H54 (cell line): ENCODE data around the gene OSBPL6.
A peak's percentile ranks its signal among the peaks of the same experiment; 100 is the strongest.

ENCODE experiments used
- DNase-seq: peaks from one replicate; pipeline ENCODE4 v3.0.0; 2011; ENCODE audit warnings: low spot score, mixed read lengths; ENCODE audit not compliant: insufficient read length
- FAIRE-seq: peaks from 3 replicates; lab custom pipeline; 2011; peaks lifted over from hg19 to GRCh38; lab: Jason Lieb, UNC
- POLR2A ChIP-seq: IDR thresholded peaks from 2 replicates; pipeline ENCODE4 v1.6.1; 2011; ENCODE audit warnings: low read depth, mild to moderate bottlenecking, low read length

The OSBPL6 gene

GRCh38 chr2:178374865-178375264 is 180.6 kb downstream of the OSBPL6 start:
- no peak for FAIRE-seq
- no peak for TF ChIP-seq POLR2A
- no peak for DNase-seq

GRCh38 chr2:178377046-178377445 is 182.7 kb downstream of the OSBPL6 start:
- DNase-seq: no peak
- TF ChIP-seq POLR2A: no peak
- no peak for FAIRE-seq

GRCh38 chr2:178379162-178380004 is 185.1 kb downstream of the OSBPL6 start:
- DNase-seq: no peak
- no peak for FAIRE-seq

GRCh38 chr2:178380763-178381162 is 186.5 kb downstream of the OSBPL6 start:
- TF ChIP-seq POLR2A: no peak
- no peak for DNase-seq
- no peak for FAIRE-seq

More at GRCh38 chr2:178379162-178380004, 185.1 kb downstream of the OSBPL6 start:
- no peak for TF ChIP-seq POLR2A

- DNase-seq (no peak), FAIRE-seq (no peak)
- no peak for TF ChIP-seq POLR2A
Observed at GRCh38 chr2:178383718-178384117, 189.4 kb downstream of the OSBPL6 start.

GRCh38 chr2:178385595-178386148 is 191.4 kb downstream of the OSBPL6 start:
- DNase-seq: no peak
- TF ChIP-seq POLR2A: no peak
- FAIRE-seq: no peak

DNA sequence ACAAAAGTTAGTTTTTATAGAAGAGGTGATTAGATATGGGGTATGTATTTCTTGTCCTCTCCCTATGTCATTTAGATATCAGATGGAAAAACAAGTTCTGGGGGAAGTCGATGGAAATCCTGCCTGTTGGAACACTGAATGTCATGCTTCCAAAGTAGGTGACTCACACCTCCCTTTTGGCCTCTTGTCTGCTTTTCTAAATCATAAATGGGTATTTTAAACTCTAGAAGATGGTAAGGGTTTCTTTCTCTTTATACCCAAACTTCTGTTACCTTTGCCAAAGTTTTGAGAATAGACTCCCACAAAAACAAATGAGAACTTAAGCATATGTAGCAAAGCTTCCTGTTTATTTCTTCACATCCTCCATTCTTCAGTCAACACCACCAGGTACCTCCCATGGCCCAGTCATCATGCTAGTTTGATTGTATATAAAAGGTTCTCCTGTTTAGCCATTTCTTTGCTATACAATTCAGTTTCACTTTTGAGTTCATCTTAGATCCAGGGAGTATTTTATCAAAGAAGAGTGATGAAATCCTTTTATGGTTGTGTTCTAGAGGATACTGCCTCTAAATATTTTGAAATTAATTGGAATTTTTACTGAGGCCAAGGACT is 192.8 kb downstream of the OSBPL6 start:
- FAIRE-seq (peak; percentile 53), DNase-seq (no peak)
- TF ChIP-seq POLR2A: no peak

- FAIRE-seq (no peak), DNase-seq (no peak)
- TF ChIP-seq POLR2A: no peak
Observed at GRCh38 chr2:178388287-178388686, 194.0 kb downstream of the OSBPL6 start.

DNA sequence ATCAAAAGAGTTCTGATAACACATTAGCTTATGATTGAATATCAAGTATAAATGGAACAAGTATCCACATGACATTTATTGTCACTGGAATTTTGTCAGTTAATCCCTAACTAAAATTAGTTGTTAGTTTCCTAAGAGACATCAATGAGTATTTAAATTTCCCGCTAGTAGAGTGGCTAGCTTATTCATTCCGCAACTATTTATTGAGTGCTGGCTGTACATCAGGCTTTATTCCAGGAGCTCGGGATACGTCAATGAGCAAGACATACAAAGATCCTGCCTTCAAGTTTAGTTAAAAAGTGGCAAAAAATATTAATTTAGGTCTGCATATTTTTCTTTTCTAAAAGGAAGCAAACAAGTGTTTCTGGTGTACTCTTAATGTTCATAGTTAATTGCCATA is 197.4 kb downstream of the OSBPL6 start:
- TF ChIP-seq POLR2A: no peak
- DNase-seq: no peak
- FAIRE-seq: no peak

DNA sequence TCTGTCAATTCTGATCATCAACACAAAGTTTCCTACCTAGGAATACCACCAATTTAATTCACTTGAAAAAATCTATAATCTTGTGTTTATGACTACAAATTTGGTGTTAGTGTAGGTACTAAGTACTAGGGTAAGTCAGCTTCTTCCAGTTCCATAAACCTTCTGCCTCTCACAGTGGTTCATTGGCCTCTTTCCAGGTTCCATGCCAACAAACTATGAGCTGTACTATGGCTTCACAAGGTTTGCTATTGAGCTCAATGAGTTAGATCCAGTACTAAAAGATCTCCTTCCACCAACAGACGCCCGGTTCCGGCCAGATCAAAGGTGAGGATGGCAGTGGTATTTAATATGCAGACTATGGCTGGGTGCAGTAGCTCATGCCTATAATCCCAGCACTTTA is 197.9 kb downstream of the OSBPL6 start:
- DNase-seq (no peak), FAIRE-seq (peak; percentile 93)
- no peak for TF ChIP-seq POLR2A

- no peak for DNase-seq
- FAIRE-seq: no peak
- TF ChIP-seq POLR2A: no peak
Observed at GRCh38 chr2:178394859-178395258, 200.5 kb downstream of the OSBPL6 start.

GRCh38 chr2:178395295-178395694 is 201.0 kb downstream of the OSBPL6 start:
- no peak for DNase-seq
- no peak for FAIRE-seq
- TF ChIP-seq POLR2A: no peak

GRCh38 chr2:178395941-178396570 is 201.7 kb downstream of the OSBPL6 start:
- FAIRE-seq (peak; percentile 27), DNase-seq (no peak)
- no peak for TF ChIP-seq POLR2A
